DMS 273 (cell line): ENCODE data around the gene AQP12A.
"Not testable (repeated sequence)": the region's sequence is repeated elsewhere in the genome, so short reads cannot be mapped to it uniquely, and the experiment has no call there.

Experiments
- DNase-seq: peaks from one replicate; lab custom pipeline; 2025; ENCODE audit not compliant: unreplicated experiment; lab: John Stamatoyannopoulos, UW

AQP12A gene

DNA sequence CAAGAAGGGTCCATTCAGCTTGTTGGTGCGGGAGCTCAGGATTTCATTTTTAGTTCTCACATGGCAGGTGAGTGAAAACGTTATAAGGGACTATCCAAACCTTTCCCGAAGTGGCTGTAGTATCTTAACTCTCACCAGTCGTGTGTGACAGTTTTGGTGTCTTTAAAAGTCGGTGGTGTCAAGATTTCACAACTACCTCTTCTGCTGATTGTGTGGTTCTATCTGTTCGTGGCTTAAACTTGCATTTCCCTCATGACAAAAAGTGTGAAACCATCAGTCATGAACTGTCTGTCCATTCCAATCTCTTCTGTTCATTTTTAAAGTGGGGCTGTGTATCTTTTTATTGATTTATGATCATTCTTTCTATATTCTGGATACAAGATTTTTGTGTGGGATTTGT is 5.2 kb upstream of the AQP12A start:
- no peak for DNase-seq

DNA sequence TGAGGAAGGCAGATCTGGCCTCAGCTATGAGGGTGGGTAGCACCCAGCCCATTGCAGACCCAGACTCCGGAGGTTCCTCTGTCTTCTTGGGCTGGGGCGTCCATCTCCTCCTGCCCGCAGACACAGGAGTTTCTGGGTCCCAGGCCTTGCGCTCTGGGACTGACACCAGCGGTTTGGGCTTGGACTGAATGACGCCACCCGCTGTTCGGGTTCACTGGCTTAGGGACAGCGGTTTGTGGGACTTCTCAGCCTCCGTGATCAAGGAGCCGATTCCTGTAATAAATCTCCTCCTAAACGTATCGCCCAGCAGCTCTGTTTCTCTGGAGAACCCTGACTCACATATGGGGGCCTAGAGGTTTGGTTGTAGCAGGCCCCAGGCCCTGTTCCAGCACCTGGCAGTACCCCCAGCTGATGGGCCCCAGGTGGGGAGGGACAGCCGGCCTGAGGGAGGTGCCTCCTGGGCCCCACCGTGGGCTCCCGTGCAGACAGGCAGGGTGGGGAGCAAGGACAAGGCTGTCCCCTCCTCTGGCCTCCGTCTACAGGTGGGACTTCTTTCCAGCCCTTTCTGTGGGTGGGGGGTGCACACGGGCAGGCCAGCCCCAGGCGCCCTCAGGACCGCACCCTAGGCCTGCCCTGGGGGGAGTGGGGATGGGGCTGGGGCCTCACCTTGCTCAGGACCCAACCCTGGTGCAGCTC is 4.5 kb upstream of the AQP12A start:
- DNase-seq = no peak

GRCh38 chr2:240687741-240688552 is 3.7 kb upstream of the AQP12A start:
- DNase-seq = no peak

DNA sequence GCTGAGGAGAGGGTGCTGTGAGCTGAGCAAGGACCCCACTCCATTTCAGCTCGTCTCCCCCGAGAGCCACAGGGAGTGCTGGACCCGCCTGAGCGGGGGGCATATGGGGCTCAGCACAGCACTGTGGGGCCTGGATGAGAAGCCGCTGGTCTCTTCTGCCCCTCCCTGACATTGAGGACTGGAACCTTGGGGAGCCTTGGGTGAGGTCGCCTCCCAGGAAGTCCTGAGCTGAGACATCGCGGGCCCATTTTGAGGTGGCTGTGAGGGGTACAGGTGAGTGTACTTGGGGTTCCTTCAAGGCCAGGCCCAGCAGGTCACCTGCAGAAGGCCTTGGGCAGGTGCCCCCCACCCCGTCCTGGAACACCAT is 3.1 kb upstream of the AQP12A start:
- no peak for DNase-seq

DNA sequence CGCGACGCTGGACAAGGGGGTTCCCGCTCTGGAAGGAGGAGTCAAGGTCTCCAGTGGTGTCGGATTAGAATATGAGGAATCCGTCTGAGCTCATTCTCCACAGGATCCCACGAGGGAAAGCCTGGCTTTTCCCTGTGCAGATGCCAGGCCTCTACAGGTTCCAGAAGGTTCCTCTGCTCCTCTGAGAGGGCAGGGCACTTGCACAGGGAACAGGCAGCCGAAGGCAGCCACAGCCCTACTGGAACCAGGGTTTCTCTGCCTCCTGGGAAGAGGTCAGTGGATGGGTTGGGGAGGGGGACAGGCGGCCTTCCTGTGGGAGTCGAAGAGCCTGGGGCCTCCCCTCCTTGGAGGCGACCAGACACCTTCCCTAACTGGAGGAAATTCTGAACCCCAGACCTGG is 1.7 kb upstream of the AQP12A start:
- DNase-seq = no peak

- DNase-seq = peak; percentile 67
Measured at GRCh38 chr2:240690421-240691074, 1.1 kb upstream of the AQP12A start.

- DNase-seq = not testable (repeated sequence)
Measured at GRCh38 chr2:240691075-240691427, 615 bp upstream of the AQP12A start.

DNA sequence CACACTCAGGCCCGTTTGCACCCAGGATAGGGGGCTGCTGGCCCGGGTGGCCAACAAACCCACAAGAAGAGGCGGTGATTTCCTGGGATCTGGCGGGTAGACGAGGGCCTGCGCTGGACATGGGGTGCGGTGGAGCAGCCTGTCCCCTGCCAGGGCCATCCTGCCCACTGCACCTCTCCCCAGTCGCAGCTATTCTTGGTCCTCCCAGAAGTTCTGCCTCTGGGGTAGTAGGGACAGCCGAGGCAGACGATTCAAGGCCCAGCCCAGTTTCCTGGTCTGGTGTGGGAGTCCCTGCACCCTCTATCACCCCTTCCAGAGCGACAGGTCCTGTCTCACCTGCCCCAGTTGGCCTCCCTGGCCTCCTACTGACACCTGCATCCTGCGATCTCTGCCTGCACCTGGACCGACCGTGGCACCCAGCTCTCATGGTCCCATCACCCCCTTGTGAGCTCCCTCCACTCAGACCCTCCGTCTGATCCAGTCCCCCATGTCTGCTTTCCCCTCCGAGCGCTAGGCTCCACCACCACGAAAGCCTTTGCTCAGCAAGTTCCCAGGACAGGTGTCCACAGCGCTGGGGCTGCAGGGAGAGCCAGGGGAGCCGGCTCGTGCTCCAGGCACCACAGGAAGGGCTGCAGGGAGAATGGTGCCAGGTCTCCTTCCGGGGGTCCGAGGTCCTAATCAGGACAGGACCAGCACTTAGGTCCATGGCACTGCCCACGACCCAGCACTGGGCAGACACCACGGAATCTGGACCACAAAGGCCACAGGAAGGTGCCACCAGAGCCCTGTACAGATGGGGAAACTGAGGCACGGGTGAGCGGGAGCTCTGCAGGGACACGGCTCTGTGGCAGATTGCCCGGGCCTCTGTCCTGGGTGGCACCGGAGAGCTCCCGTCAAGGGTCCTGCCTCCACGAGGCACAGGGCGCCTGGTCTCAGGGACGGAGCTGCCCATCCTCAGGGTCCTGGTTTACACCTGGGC is 1.2 kb downstream of the AQP12A start:
- DNase-seq = not testable (repeated sequence)

DNA sequence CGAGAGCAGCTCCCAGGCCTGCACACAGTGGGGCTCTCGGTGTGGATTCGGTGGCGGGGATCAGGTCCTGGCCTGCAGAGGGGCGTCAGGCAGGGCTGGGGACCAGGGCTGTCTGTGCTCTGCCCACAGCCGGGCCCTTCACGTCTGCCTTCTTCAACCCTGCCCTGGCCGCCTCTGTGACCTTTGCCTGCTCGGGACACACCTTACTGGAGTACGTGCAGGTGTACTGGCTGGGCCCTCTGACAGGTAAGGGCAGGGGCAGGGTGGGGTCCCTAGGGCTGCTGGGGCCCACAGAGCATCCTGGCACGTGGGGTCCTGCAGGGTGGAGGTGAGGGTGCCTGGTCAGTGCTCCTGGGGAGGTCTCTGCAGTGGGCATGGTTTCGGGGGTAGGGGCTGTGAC is 2.6 kb downstream of the AQP12A start:
- not testable (repeated sequence) for DNase-seq

DNA sequence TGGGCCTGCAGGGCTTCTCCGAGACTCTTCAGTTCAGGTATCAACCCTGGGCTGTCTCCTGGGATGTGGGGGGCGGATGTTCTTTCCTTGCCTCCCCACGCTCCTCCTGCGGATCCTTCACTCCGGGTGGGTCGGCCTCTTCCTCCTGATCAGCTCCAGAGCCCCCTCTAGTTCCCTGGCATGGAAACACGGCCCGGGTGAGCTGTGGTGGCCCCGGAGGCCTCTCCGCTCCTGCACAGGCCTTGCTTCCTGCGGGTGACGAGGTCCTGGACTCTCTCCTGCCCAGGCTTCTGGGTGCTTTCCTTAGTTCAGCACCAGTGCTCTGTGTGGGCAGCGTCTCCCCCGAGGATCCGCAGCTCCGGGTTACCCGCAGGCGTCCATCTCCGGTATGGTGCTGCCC is 3.9 kb downstream of the AQP12A start:
- not testable (repeated sequence) for DNase-seq

DNA sequence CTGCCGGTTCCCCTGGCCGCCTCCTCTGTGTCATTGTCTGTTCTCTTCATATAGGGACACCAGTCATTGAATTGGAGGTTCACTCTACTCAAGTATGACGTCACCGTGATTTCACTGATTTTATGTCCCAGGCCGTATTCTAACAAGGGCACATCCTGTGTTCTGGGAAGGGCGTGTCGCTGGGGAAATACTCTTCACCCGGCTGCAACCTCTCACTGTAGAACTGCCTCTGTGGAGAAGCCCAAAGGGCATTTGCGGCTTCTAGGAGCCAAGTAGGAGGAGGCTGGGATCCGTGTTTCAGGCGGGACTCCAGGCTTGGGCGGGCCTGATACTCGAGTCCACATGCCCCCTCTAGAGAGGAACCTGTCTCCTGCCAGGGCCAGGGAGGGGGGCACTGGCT is 4.8 kb downstream of the AQP12A start:
- not testable (repeated sequence) for DNase-seq

DNA sequence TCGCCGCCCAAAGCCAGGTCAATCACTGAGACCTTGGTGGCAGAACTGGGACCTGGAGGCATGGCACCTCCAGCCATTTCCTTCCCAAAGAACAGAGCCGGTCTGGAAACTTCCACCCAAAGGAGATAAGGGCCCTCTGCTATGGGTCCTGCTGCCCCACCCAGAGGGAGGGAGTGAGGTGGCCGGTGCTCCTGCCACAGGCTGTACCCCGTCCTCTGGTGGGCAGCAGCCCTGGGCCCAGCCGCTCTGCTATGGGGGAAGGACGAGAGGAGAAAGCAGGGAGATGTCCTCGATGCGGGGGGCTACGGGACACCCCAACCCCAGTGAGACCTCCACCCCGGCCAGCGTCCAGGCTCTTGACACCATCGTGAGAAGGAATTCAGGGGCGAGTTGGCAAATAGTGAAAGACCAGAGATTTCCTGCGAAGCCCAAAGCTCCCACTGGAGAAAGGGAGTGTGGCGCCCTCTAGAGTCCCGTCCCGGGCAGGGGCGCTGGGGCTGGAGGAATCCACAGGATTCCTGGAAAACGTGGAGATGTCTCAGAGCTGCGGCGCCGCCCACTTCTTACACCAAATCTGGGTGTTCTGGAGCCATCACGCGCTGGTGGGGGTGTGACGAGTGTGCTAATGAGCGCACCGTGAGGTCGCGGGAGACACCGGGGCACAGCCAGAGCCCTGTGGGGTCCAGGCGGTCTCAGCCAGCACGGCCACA is 7.3 kb downstream of the AQP12A start:
- not testable (repeated sequence) for DNase-seq

DNA sequence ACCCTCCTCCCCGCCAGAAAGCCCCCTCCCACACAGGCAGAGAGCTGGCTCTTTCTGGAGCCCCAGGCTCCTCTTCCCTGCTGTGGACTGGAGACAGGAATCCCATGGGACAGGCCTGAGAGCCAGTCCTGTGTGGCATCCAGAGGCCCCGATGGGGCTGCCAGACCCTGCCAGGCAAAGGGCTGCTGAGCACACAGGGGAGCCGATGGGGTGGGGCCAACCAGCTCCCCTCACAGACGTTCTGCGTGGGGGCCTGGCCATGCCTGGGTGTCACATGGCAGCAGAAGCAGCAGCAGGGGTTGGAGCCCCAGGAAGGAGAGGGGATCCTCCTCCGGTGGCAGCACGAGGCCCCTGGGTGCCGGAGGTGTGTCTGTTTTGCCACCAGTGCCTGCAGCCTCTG is 8.2 kb downstream of the AQP12A start:
- not testable (repeated sequence) for DNase-seq

- DNase-seq = not testable (repeated sequence)
Measured at GRCh38 chr2:240700616-240701015, 8.9 kb downstream of the AQP12A start.

DNA sequence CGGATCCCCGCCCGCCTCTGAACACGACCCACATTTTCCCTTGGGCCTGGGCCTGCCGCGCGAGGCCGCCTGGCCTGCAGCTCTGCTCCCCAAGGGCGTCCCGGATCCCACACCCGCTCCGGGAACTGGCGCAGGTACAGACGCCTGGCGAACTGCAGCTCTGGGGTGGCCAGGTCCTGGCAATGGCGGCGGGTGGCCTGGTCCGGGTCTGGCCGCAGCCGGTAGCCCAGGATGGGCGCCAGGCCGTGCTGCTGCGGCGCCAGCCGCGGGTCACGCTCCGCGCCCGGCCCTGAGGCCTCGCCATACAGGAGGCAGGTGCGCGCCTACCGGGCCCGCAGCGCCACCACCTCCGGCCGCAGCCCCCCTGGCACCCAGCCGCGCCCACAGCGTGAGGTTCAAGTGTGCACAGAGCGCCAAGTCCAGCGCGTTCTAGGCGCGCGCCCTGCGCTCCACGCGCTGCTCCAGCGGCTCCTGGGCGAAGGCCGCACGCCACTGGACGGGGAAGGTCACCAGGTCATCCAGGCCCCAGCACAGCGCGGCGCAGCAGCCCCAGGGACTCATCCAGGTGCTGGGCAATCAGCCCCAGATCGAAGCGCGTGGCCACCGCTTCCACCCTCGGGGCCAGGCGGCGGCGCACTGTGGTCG is 9.5 kb downstream of the AQP12A start:
- no peak for DNase-seq

DNA sequence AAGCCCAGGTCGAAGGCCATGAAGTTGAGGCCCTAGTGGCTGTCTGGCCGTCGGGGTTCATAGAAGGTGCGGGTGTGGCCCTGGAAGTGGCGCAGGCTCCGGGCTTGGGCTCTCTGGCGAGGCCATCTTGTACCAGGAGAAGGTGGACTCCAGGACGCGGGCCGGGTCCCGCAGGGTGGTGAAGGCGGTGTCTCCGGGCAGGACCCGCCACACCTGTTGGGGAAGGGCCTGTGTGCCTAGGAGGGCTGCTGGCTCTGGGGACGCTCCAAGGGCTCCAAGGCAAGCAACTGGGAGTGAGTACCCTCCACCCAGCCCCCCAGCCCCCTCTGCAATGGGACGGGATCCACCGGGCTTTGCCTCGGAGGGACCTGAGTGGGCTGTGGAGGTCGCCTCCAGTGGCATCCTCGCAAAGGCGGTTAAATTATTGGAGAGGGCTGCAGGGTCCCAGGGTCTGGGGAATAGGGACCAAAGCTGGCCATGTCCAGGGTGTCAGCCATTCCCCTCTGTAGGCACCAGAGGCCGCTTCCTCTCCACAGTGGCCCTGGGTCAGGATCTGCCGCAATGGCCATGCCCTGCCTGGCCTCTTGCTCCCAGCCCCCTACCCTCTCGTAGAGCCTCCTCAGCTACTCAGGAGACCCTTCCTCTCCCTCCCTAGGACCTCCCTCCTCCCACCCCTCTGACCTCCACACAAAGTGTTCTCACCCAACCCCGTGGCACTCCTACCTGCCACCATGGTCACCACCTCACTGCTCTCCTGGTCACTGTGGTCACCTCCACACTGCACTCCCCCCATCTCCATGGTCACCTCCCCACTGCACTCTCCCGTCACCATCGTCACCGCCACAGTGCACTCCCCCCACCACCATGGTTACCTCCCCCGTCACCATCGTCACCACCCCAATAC is 10.3 kb downstream of the AQP12A start:
- no peak for DNase-seq

DNA sequence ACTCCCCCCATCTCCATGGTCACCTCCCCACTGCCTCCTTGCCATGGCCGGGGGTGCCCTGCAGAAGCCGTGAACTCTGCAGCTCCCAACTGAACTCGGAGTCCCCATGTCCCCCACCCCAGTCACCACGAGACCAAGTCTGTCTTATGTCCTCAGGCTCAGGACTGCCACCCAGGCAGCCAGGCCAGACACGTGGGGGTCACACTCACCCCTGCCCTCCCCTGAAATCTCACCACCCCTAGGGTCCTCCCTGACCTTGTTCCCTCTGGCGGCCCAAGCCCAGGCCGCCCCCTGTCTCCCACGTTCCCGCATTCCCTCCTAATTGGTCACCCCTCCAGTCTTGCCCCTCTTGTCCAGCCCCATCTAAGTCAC is 11.0 kb downstream of the AQP12A start:
- no peak for DNase-seq

DNA sequence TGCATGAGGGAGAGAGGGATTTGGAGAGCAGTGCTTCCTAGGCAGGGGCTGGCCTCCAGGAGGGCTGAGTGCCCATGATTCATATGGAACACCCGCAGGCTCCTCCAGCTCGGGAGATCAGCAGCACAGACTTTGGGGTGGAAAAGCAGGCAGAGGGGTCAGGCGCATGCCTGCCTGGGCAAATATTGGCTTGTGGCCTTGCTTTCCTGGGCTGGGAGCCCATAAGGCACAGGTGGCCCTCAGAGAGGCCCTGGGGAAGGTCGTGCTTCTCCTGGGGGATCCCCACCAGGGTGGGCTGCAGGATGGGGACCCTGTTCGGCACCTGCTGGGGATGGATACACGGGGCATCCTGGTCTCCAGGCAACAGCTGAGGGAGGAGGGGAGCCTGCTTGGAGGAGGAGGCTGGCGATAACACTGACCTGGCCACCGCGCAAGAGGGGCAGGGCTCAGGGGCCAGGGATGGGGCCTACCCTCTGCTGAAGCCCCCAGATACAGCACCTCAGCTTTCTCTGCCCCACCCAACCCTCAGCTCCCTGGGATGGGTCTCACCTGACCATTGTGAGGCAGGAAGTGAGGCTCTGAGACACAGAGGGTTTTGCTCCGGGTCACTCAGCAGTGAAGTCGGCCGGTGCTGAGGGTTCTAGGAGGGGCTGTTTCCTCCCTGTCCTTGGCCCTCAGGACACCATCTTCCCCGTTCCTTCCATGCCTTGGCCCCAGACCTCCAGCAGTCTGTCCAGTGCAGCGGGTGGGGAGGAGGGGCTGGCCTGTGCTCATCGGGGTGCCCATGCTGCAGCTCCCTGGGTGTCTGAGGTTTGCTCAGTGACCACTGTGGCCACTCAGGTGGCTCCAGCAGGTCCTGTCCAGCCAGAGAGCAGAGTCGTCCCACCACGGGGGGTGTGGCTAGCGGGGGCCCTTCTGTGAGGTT is 12.0 kb downstream of the AQP12A start:
- no peak for DNase-seq
